Spleen (tissue), 11 donors: ENCODE data around the gene SPX. TPM values are rescaled to one million over a fixed set of nuclear protein-coding genes. Genes with fewer than 3 reads are reported as not detected.

Experiments used
- DNase-seq: peaks from one replicate; pipeline ENCODE4 v3.0.0-alpha.2; 2020
- H3K27ac ChIP-seq, 8 donors: fragments of 200-600 bp; sonication (generic) in 7 of 8; 1 replicate in 4 of 8; 2 replicates in 4 of 8; pipeline versions ENCODE4 v1.5.0 to v1.8.0; 2016 to 2021; ENCODE audit warnings: inconsistent platforms in 4 of 8, mild to moderate bottlenecking in 4 of 8, moderate library complexity in 1 of 8
- H3K27me3 ChIP-seq, 7 donors: fragments of 200-600 bp; sonication (generic) in 6 of 7; replicated peaks in 1 of 7; 1 replicate in 4 of 7; 2 replicates in 3 of 7; pipeline versions ENCODE4 v1.5.0 to v1.8.0; 2016 to 2021; ENCODE audit warnings: inconsistent platforms in 3 of 7, mild to moderate bottlenecking in 1 of 7
- H3K36me3 ChIP-seq, 6 donors: fragments of 200-600 bp; sonication (generic) in 5 of 6; 1 replicate in 4 of 6; 2 replicates in 2 of 6; pipeline versions ENCODE4 v1.5.0 to v1.8.0; 2016 to 2021; ENCODE audit warnings: inconsistent platforms in 2 of 6
- H3K4me1 ChIP-seq, 6 donors: fragments of 200-600 bp; sonication (generic) in 5 of 6; 1 replicate in 3 of 6; 2 replicates in 3 of 6; pipeline versions ENCODE4 v1.5.0 to v1.8.0; 2016 to 2021; ENCODE audit warnings: inconsistent platforms in 3 of 6
- H3K4me3 ChIP-seq, 8 donors: fragments of 200-600 bp; sonication (generic) in 7 of 8; 1 replicate in 4 of 8; 2 replicates in 4 of 8; pipeline versions ENCODE4 v1.5.0 to v1.8.0; 2016 to 2021; ENCODE audit warnings: inconsistent platforms in 4 of 8, mild to moderate bottlenecking in 4 of 8, moderate library complexity in 2 of 8
- H3K9me3 ChIP-seq, 8 donors: fragments of 200-600 bp; sonication (generic) in 7 of 8; 1 replicate in 4 of 8; 2 replicates in 4 of 8; pipeline versions ENCODE4 v1.5.0 to v1.8.0; 2016 to 2021; ENCODE audit warnings: inconsistent platforms in 4 of 8
- POLR2A ChIP-seq, 3 donors: fragments of 450-650 bp; IDR thresholded peaks; one replicate each; pipeline ENCODE4 v1.5.1; 2017; ENCODE audit warnings: antibody characterized with exemption in 3 of 3, mild to moderate bottlenecking in 1 of 3
- POLR2AphosphoS5 ChIP-seq, 3 donors: sonication (generic); formaldehyde crosslinking; IDR thresholded peaks; one replicate each; pipeline ENCODE4 v1.5.1; 2017; ENCODE audit warnings: antibody characterized with exemption in 3 of 3
- WGBS, 5 donors: extraction: QIAGEN DNeasy Blood & Tissue Kit in 3 of 5; methylation state at CpG; one replicate each; pipeline versions ENCODE4 v1.1.5 to v1.1.7; 2013 to 2018; 5-methylcytosine and 5-hydroxymethylcytosine counted together
- intact Hi-C: fragments of 100-400 bp; cut with DNase I; formaldehyde crosslinking; loops from one replicate; pipeline ENCODE4 v1.15.0; 2023; ENCODE audit warnings: low total_unique reads
- polyA plus RNA-seq, 3 donors: library from polyadenylated mRNA; stranded (reverse); fragments of 200-250 nt; gene quantifications; one replicate each; pipeline ENCODE4 v1.2.1, GENCODE V29; 2013
- total RNA-seq, 7 donors: library from RNA; depleted of rRNA in 3 of 7; stranded (reverse); fragments of >200 nt in 3 of 7; fragmentation: NEBNext Ultra II Directional in 4 of 7; extraction: Animal tissue kit (Norgen Biotek cat#: 25700) in 4 of 7; gene quantifications; one replicate each; pipeline versions ENCODE4 v1.1.0 to v1.2.1, GENCODE V29; 2016 to 2021
- TF ChIP-seq, protein P1 (sequence below), 11 experiments: fragments of 200-600 bp in 7 of 11; fragments of 450-650 bp in 4 of 11; sonication (generic) in 4 of 11; IDR thresholded peaks in 8 of 11; conservative IDR thresholded peaks in 3 of 11; 1 replicate in 7 of 11; 2 replicates in 4 of 11; pipeline versions ENCODE4 v1.4.0 to v1.8.0; 2016 to 2021; ENCODE audit warnings: antibody characterized with exemption in 11 of 11, inconsistent platforms in 4 of 11, mild to moderate bottlenecking in 1 of 11
- donor health status: healthy with polysubstance abuse.
- donor health status: DM: no; HTN: no; CAD: no; lungs with moderate emphysema.
- donor health status: DM: no; HTN: no; CAD: no.
- donor health status: Bipolar disorder and iron deficiency.
- donor health status: healthy.
- donor health status: DM: no; HTN: no; CAD: no.
- donor health status: DM: yes; HTN: yes; CAD: no.

SPX gene
- total and polyA plus RNA-seq, 10 donors: 0.15 to 1.3 (median 0.53) TPM; not detected in 1

DNA sequence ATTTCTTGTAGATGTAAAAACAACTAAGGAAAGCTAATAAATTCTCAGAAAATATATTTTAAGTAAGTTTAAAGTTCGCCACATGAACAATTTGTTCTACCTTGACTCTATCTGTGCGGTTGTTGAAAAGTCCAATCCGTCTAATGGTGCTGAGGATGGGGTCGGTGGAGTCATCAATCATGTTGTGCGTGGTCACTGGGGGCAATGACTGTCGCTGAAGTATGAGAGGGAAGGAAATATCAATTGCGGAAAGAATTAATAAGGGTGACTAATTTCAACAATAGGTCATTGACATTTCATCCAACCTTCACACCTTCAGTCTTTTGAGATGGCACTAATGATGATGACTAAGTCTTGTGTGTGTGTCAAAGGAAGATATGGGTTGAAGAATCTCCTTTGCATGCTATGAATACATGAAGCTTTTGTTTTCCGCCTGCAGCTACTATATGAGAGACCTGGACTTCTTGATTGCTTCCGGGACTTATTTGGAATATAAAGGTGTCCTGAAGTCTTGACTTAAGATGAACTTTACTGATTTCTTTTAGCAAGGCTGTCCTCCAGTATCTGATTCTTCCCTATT is 32.1 kb downstream of the SPX start:
- Histone ChIP-seq H3K27ac (no peak overlapping the region), H3K27me3 (no peaks in the 10 kb centered on the region), H3K4me1 (no peaks in the 10 kb centered on the region), H3K4me3 (no peak overlapping the region), H3K9me3 (no peaks in the 10 kb centered on the region), H3K36me3 (no peaks in the 10 kb centered on the region)
- intact Hi-C loops: no loop called here
- TF ChIP-seq, protein P1, sequence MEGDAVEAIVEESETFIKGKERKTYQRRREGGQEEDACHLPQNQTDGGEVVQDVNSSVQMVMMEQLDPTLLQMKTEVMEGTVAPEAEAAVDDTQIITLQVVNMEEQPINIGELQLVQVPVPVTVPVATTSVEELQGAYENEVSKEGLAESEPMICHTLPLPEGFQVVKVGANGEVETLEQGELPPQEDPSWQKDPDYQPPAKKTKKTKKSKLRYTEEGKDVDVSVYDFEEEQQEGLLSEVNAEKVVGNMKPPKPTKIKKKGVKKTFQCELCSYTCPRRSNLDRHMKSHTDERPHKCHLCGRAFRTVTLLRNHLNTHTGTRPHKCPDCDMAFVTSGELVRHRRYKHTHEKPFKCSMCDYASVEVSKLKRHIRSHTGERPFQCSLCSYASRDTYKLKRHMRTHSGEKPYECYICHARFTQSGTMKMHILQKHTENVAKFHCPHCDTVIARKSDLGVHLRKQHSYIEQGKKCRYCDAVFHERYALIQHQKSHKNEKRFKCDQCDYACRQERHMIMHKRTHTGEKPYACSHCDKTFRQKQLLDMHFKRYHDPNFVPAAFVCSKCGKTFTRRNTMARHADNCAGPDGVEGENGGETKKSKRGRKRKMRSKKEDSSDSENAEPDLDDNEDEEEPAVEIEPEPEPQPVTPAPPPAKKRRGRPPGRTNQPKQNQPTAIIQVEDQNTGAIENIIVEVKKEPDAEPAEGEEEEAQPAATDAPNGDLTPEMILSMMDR (IDR thresholded peaks at IDR 0.05 in 8 of 11, conservative IDR thresholded peaks at IDR 0.05 in 3 of 11): no peak
- no peak for TF ChIP-seq POLR2A (IDR thresholded peaks at IDR 0.05)
- no peak for TF ChIP-seq POLR2AphosphoS5 (IDR thresholded peaks at IDR 0.05)
- 76 to 86% (median 79%) methylated on average over 9 of the region's 9 CpGs for WGBS, 5 donors
- DNase-seq: no peak

DNA sequence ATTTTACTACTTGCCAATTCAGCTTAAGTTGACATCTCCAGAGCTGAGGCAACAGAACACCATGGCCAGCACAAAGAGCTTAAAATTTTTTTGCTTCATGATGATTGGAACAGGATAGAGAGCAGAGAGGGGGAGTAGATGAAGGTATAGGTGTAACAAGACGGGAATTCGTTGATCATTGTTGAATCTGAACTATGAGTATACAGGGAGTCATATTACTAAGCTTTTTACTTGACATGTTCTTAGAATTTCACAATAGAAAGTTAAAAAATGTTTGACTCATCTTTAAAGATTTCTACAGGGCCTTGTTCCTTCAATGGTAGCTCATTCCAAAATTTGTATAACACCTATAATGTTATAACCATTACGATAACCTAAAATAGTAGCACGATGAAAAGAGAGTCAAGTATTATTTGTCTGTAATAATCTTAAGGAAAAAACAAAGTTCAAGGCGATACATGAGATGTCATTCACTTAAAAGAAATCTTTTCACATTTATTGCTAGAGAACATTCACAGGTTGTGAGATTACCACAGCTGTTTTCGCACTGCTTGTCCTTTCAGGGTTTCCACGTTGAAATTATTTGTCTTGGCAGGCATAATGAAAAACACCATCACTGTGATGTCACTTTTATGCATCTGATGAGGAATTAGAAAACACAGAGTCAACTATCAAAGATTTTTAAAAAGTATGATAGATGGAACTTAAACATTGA is 33.9 kb downstream of the SPX start:
- Histone ChIP-seq H3K4me3 (no peak overlapping the region), H3K36me3 (no peaks in the 10 kb centered on the region), H3K4me1 (no peaks in the 10 kb centered on the region), H3K27me3 (no peaks in the 10 kb centered on the region), H3K27ac (no peak overlapping the region), H3K9me3 (no peaks in the 10 kb centered on the region)
- DNase-seq: no peak
- WGBS, 5 donors: 76 to 85% (median 78%) methylated on average over 7 of the region's 7 CpGs
- intact Hi-C loops: no loop called here
- TF ChIP-seq, protein P1 (IDR thresholded peaks at IDR 0.05 in 8 of 11, conservative IDR thresholded peaks at IDR 0.05 in 3 of 11): no peak
- TF ChIP-seq POLR2A (IDR thresholded peaks at IDR 0.05) (no peak), POLR2AphosphoS5 (IDR thresholded peaks at IDR 0.05) (no peak)

DNA sequence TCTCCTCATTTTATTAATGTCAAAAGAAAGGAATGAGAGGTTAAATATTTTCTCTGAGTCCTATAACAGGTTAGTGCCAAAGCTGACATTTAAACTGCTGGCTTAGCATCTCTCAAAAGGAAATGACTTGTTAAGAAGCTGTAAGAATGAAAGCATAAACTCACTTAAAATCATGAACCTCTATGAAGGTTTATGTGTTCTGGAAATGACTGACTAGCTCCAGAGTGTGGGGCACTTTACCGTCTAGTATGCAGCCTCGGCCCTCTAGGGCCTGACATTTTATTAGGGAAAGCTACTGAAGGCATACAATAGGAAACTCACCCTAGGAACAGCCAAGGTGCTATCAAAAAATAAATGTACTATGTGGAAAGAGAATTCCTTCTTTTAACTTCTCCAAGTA is 35.1 kb downstream of the SPX start:
- Histone ChIP-seq H3K27me3 (no peaks in the 10 kb centered on the region), H3K27ac (no peak overlapping the region), H3K9me3 (no peaks in the 10 kb centered on the region), H3K4me1 (no peaks in the 10 kb centered on the region), H3K36me3 (no peaks in the 10 kb centered on the region), H3K4me3 (no peak overlapping the region)
- DNase-seq: no peak
- intact Hi-C loops: no loop called here
- 27 to 49% (median 37%) methylated on average over 2 of the region's 2 CpGs for whole genome bisulfite sequencing, 5 donors
- TF ChIP-seq, protein P1 (IDR thresholded peaks at IDR 0.05 in 8 of 11, conservative IDR thresholded peaks at IDR 0.05 in 3 of 11): no peak
- TF ChIP-seq POLR2AphosphoS5 (IDR thresholded peaks at IDR 0.05): no peak
- no peak for TF ChIP-seq POLR2A (IDR thresholded peaks at IDR 0.05)

DNA sequence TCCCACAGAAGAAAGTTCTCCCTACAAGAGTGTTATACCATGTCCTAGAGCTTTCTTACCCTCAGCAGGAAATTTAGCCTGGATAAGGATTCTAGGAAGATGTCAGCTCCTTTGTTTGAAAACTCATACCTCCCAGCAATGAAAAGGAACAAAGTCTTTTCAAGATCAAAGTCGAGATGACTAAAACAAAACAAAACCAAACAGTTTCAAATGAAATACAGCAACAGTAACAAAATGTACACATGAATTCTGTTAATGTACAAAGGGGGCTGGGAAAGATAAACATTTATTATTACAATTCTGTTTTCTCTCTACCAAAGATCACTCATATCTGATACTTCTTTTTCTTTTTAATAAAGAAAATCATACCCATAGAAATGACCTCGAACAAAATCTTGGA is 36.8 kb downstream of the SPX start:
- intact Hi-C loops: no loop called here
- H3K27ac ChIP-seq: no peak overlapping the region

More for the DNA sequence above, 36.8 kb downstream of the SPX start:
- TF ChIP-seq, protein P1 (IDR thresholded peaks at IDR 0.05 in 8 of 11, conservative IDR thresholded peaks at IDR 0.05 in 3 of 11): no peak
- TF ChIP-seq POLR2AphosphoS5 (IDR thresholded peaks at IDR 0.05) (no peak), POLR2A (IDR thresholded peaks at IDR 0.05) (no peak)
- Histone ChIP-seq H3K36me3 (no peaks in the 10 kb centered on the region), H3K4me1 (no peaks in the 10 kb centered on the region), H3K4me3 (no peak overlapping the region), H3K9me3 (no peaks in the 10 kb centered on the region), H3K27me3 (no peaks in the 10 kb centered on the region)
- DNase-seq: no peak
- 68 to 87% (median 77%) methylated on average over 2 of the region's 2 CpGs for WGBS, 5 donors
